Upper lobe of left lung (tissue), 6 donors: Measurements from ENCODE around the gene DPF3. TPM values are rescaled to one million over a fixed set of nuclear protein-coding genes. Genes with fewer than 3 reads are reported as not detected.

Experiments used
- ATAC-seq, 2 donors: fragments of 200-7000 bp; cut with Tn5 transposase; one replicate each; pipeline ENCODE4 v1.9.1; 2022; ENCODE audit warnings: mild to moderate bottlenecking in 2 of 2, moderate library complexity in 2 of 2; ENCODE audit not compliant: low FRiP score in 2 of 2
- DNase-seq, 2 donors: peaks; one replicate each; pipeline ENCODE4 v3.0.0-alpha.2; 2019 to 2020
- H3K27ac ChIP-seq, 4 donors: fragments of 200-600 bp; sonication (generic); one replicate each; pipeline ENCODE4 v1.5.1; 2016 to 2019
- H3K27me3 ChIP-seq, 4 donors: fragments of 200-600 bp; sonication (generic); one replicate each; pipeline ENCODE4 v1.5.1; 2017 to 2019
- H3K36me3 ChIP-seq, 4 donors: fragments of 200-600 bp; sonication (generic); one replicate each; pipeline ENCODE4 v1.5.1; 2016 to 2019
- H3K4me1 ChIP-seq, 4 donors: fragments of 200-600 bp; sonication (generic); one replicate each; pipeline ENCODE4 v1.5.1; 2018 to 2019
- H3K4me3 ChIP-seq, 4 donors: fragments of 200-600 bp; sonication (generic); one replicate each; pipeline ENCODE4 v1.5.1; 2017 to 2019; ENCODE audit warnings: mild to moderate bottlenecking in 2 of 4, moderate library complexity in 1 of 4
- H3K9me3 ChIP-seq, 4 donors: fragments of 200-600 bp; sonication (generic); one replicate each; pipeline ENCODE4 v1.5.1; 2018 to 2019
- CTCF ChIP-seq, 6 experiments: fragments of 450-650 bp in 4 of 6; fragments of 200-600 bp in 2 of 6; sonication (generic) in 2 of 6; IDR thresholded peaks; one replicate each; pipeline ENCODE4 v1.5.1; 2016 to 2019; ENCODE audit warnings: antibody characterized with exemption in 6 of 6
- EP300 ChIP-seq, 4 donors: sonication (generic); formaldehyde crosslinking; IDR thresholded peaks; one replicate each; pipeline ENCODE4 v1.5.1; 2017; ENCODE audit warnings: antibody characterized with exemption in 4 of 4, control low read depth in 2 of 4
- POLR2A ChIP-seq, 4 donors: fragments of 450-650 bp; IDR thresholded peaks; one replicate each; pipeline ENCODE4 v1.5.1; 2016 to 2017; ENCODE audit warnings: antibody characterized with exemption in 4 of 4, mild to moderate bottlenecking in 2 of 4
- POLR2AphosphoS5 ChIP-seq, 2 donors: sonication (generic); formaldehyde crosslinking; IDR thresholded peaks; one replicate each; pipeline ENCODE4 v1.5.1; 2017; ENCODE audit warnings: antibody characterized with exemption in 2 of 2
- WGBS, 2 donors: methylation state at CpG; one replicate each; pipeline ENCODE4 v1.1.5; 2017 to 2018; 5-methylcytosine and 5-hydroxymethylcytosine counted together
- total RNA-seq, 6 donors: library from RNA; depleted of rRNA in 4 of 6; stranded (reverse); fragments of >200 nt in 4 of 6; gene quantifications; one replicate each; pipeline versions ENCODE4 v1.1.0 to v1.2.1, GENCODE V29; 2016 to 2021
- donor health status: DM: no; HTN: no; CAD: no; lungs with moderate emphysema.
- donor health status: DM: no; HTN: yes; CAD: no; lungs with severe emphysema.

Gene DPF3
- total RNA-seq, 6 donors from 2014 or later, result 0.30 to 1.3 (median 1.0) TPM

GRCh38 chr14:72643317-72643801 is 250.5 kb downstream of the DPF3 start:
- no peak for TF ChIP-seq POLR2A (IDR thresholded peaks at IDR 0.05)
- no peak for TF ChIP-seq CTCF (IDR thresholded peaks at IDR 0.05)
- no peak for TF ChIP-seq POLR2AphosphoS5 (IDR thresholded peaks at IDR 0.05)
- no peak for TF ChIP-seq EP300 (IDR thresholded peaks at IDR 0.05)
- Histone ChIP-seq H3K27me3 (no peaks in the 10 kb centered on the region), H3K36me3 (no peaks in the 10 kb centered on the region), H3K27ac (no peak overlapping the region), H3K9me3 (peaks cover 0 to 7% (median 1%) of the 10 kb centered on the region in 4 donors), H3K4me1 (no peaks in the 10 kb centered on the region), H3K4me3 (no peak overlapping the region)
- DNase-seq (no peak), ATAC-seq (peak in 1 of 2 donors; percentile 91)
- 43 to 91% methylated on average over 1 to 5 of the region's 5 CpGs for WGBS, 2 donors

- Histone ChIP-seq H3K27me3 (no peaks in the 10 kb centered on the region), H3K9me3 (peaks cover 0 to 7% (median 1%) of the 10 kb centered on the region in 4 donors), H3K4me1 (no peaks in the 10 kb centered on the region), H3K27ac (no peak overlapping the region), H3K36me3 (no peaks in the 10 kb centered on the region), H3K4me3 (no peak overlapping the region)
- DNase-seq (no peak), ATAC-seq (no peak)
- 90 to 93% methylated on average over 8 of the region's 8 CpGs for WGBS, 2 donors
- TF ChIP-seq EP300 (IDR thresholded peaks at IDR 0.05) (no peak), POLR2AphosphoS5 (IDR thresholded peaks at IDR 0.05) (no peak), CTCF (IDR thresholded peaks at IDR 0.05) (no peak), POLR2A (IDR thresholded peaks at IDR 0.05) (no peak)
Observed at GRCh38 chr14:72640911-72641485, 252.9 kb downstream of the DPF3 start.

GRCh38 chr14:72638021-72638420 is 255.9 kb downstream of the DPF3 start:
- Histone ChIP-seq H3K4me3 (no peak overlapping the region), H3K9me3 (peaks cover 0 to 7% (median 1%) of the 10 kb centered on the region in 4 donors), H3K36me3 (no peaks in the 10 kb centered on the region), H3K27me3 (no peaks in the 10 kb centered on the region), H3K27ac (no peak overlapping the region), H3K4me1 (no peaks in the 10 kb centered on the region)
- TF ChIP-seq CTCF (IDR thresholded peaks at IDR 0.05) (no peak), EP300 (IDR thresholded peaks at IDR 0.05) (no peak), POLR2A (IDR thresholded peaks at IDR 0.05) (no peak), POLR2AphosphoS5 (IDR thresholded peaks at IDR 0.05) (no peak)
- ATAC-seq, result no peak
- DNase-seq, result no peak
- WGBS, 2 donors, result 74 to 84% methylated on average over 3 of the region's 3 CpGs

- WGBS, 2 donors, result 90 to 91% methylated on average over 4 of the region's 4 CpGs
- ATAC-seq, result no peak
- no peaks in the 10 kb centered on the region for H3K27me3 ChIP-seq
- no peak for TF ChIP-seq EP300 (IDR thresholded peaks at IDR 0.05)
- TF ChIP-seq CTCF (IDR thresholded peaks at IDR 0.05), result no peak
- TF ChIP-seq POLR2A (IDR thresholded peaks at IDR 0.05), result no peak
- TF ChIP-seq POLR2AphosphoS5 (IDR thresholded peaks at IDR 0.05), result no peak
- no peaks in the 10 kb centered on the region for H3K4me1 ChIP-seq
- H3K4me3 ChIP-seq, result no peak overlapping the region
- H3K27ac ChIP-seq, result no peak overlapping the region
- no peaks in the 10 kb centered on the region for H3K36me3 ChIP-seq
- no peak for DNase-seq
- peaks cover 0 to 7% (median 1%) of the 10 kb centered on the region in 4 donors for H3K9me3 ChIP-seq
Observed at GRCh38 chr14:72636871-72637270, 257.0 kb downstream of the DPF3 start.

GRCh38 chr14:72636094-72636493 is 257.8 kb downstream of the DPF3 start:
- no peaks in the 10 kb centered on the region for H3K36me3 ChIP-seq
- WGBS, 2 donors, result 92 to 97% methylated on average over 1 of the region's 1 CpG
- TF ChIP-seq POLR2AphosphoS5 (IDR thresholded peaks at IDR 0.05) (no peak), CTCF (IDR thresholded peaks at IDR 0.05) (no peak), EP300 (IDR thresholded peaks at IDR 0.05) (no peak), POLR2A (IDR thresholded peaks at IDR 0.05) (no peak)
- H3K9me3 ChIP-seq, result peaks cover 0 to 7% (median 1%) of the 10 kb centered on the region in 4 donors
- H3K4me3 ChIP-seq, result no peak overlapping the region
- ATAC-seq, result no peak
- H3K27ac ChIP-seq, result no peak overlapping the region
- H3K27me3 ChIP-seq, result no peaks in the 10 kb centered on the region
- no peaks in the 10 kb centered on the region for H3K4me1 ChIP-seq
- no peak for DNase-seq
